IMR-90 (cell line): ENCODE data around the gene EHBP1. TPM values are rescaled to one million over a fixed set of nuclear protein-coding genes. Genes with fewer than 3 reads are reported as not detected.

Experiments used
- ATAC-seq: fragments of 200-7000 bp; cut with Tn5 transposase; 2 replicates; pipeline ENCODE4 v1.9.1; 2020; ENCODE audit warnings: low read depth, mild to moderate bottlenecking, moderate library complexity
- BruUV-seq: library from RNA; stranded (reverse); fragments of 400-500 nt; replicated peaks from 2 replicates; lab custom pipeline; 2021; lab: Mats Ljungman, UMichigan
- CTCF ChIA-PET: fragments of 300-600 bp; formaldehyde crosslinking; extraction: SDS; loops from one replicate; lab custom pipeline; 2021; ENCODE audit warnings: antibody characterized with exemption; lab: Yijun Ruan, JAX
- POLR2A ChIA-PET: fragments of 300-600 bp; sonication (Branson Sonifier 250); formaldehyde crosslinking; loops from one replicate; lab custom pipeline; 2022; ENCODE audit warnings: antibody characterized with exemption; ENCODE audit not compliant: unreplicated experiment; lab: Charles Lee
- DNase-seq: peaks from one replicate; pipeline ENCODE4 v3.0.0; 2013
- H2AFZ ChIP-seq: replicated peaks from 2 replicates; pipeline ENCODE3; 2013; ENCODE audit warnings: low read length, mild to moderate bottlenecking; ENCODE audit not compliant: poor library complexity
- H2AK5ac ChIP-seq: 2 replicates; pipeline ENCODE4 v1.6.1; 2013; ENCODE audit warnings: low read depth, low read length, inconsistent platforms
- H2AK9ac ChIP-seq: replicated peaks from 2 replicates; pipeline ENCODE3; 2013; ENCODE audit warnings: mild to moderate bottlenecking, low read depth, low read length, moderate library complexity; ENCODE audit not compliant: poor library complexity
- H2BK120ac ChIP-seq: 2 replicates; pipeline ENCODE4 v1.6.1; 2013; ENCODE audit warnings: low read depth, low read length, inconsistent platforms
- H2BK15ac ChIP-seq: 3 replicates; pipeline ENCODE4 v1.6.1; 2013; ENCODE audit warnings: low read depth, low read length, inconsistent platforms
- H2BK20ac ChIP-seq: 2 replicates; pipeline ENCODE4 v1.6.1; 2013; ENCODE audit warnings: low read depth, mild to moderate bottlenecking, inconsistent platforms, low read length, moderate library complexity
- H2BK5ac ChIP-seq: 2 replicates; pipeline ENCODE4 v1.6.1; 2013; ENCODE audit warnings: mild to moderate bottlenecking, low read depth, low read length, inconsistent platforms; ENCODE audit not compliant: poor library complexity, severe bottlenecking
- H3K14ac ChIP-seq: replicated peaks from 2 replicates; pipeline ENCODE4 v1.6.1; 2013; ENCODE audit warnings: low read depth, low read length, inconsistent platforms
- H3K18ac ChIP-seq: 2 replicates; pipeline ENCODE4 v1.6.1; 2013; ENCODE audit warnings: low read depth, low read length, control low read depth
- H3K23ac ChIP-seq: 2 replicates; pipeline ENCODE4 v1.6.1; 2013; ENCODE audit warnings: low read depth, low read length, inconsistent platforms
- H3K27ac ChIP-seq: 2 replicates; pipeline ENCODE4 v1.5.1; 2013; ENCODE audit warnings: mild to moderate bottlenecking, control low read depth, low read length; ENCODE audit not compliant: insufficient read depth
- H3K27me3 ChIP-seq: 2 replicates; pipeline ENCODE4 v1.6.1; 2013; ENCODE audit warnings: low read length; ENCODE audit not compliant: control insufficient read depth, insufficient read depth
- H3K36me3 ChIP-seq: 2 replicates; pipeline ENCODE4 v1.6.1; 2013; ENCODE audit warnings: low read length, mixed read lengths; ENCODE audit not compliant: control insufficient read depth, insufficient read depth
- H3K4ac ChIP-seq: 2 replicates; pipeline ENCODE4 v1.6.1; 2013; ENCODE audit warnings: low read depth, low read length, inconsistent platforms
- H3K4me1 ChIP-seq: 2 replicates; pipeline ENCODE4 v1.6.1; 2013; ENCODE audit warnings: low read length, mixed read lengths; ENCODE audit not compliant: control insufficient read depth, insufficient read depth
- H3K4me2 ChIP-seq: 2 replicates; pipeline ENCODE4 v1.6.1; 2013; ENCODE audit warnings: low read depth, mild to moderate bottlenecking, control low read depth, low read length, moderate library complexity
- H3K4me3 ChIP-seq: 2 replicates; pipeline ENCODE4 v1.5.1; 2013; ENCODE audit warnings: low read depth, mild to moderate bottlenecking, control low read depth, low read length, moderate library complexity; ENCODE audit not compliant: insufficient read depth
- H3K56ac ChIP-seq: 2 replicates; pipeline ENCODE4 v1.6.1; 2013; ENCODE audit warnings: low read length, inconsistent platforms; ENCODE audit not compliant: insufficient read depth; ENCODE audit errors: extremely low read depth
- H3K79me1 ChIP-seq, 2 experiments: 2 replicates each; pipeline ENCODE4 v1.6.1; 2013; ENCODE audit warnings: low read length in 2 of 2, inconsistent platforms in 1 of 2, low read depth in 1 of 2
- H3K9ac ChIP-seq: 2 replicates; pipeline ENCODE4 v1.6.1; 2013; ENCODE audit warnings: low read depth, low read length, control low read depth
- H3K9me1 ChIP-seq: 2 replicates; pipeline ENCODE4 v1.6.1; 2013; ENCODE audit warnings: low read length, inconsistent platforms; ENCODE audit not compliant: insufficient read depth
- H3K9me3 ChIP-seq: 2 replicates; pipeline ENCODE4 v1.6.1; 2013; ENCODE audit warnings: low read length; ENCODE audit not compliant: control insufficient read depth, insufficient read depth
- H4K20me1 ChIP-seq: 2 replicates; pipeline ENCODE4 v1.6.1; 2013; ENCODE audit warnings: low read length, inconsistent platforms; ENCODE audit not compliant: insufficient read depth
- H4K5ac ChIP-seq: 2 replicates; pipeline ENCODE4 v1.6.1; 2013; ENCODE audit warnings: mild to moderate bottlenecking, low read depth, low read length, control low read depth
- H4K8ac ChIP-seq, 2 experiments: 2 replicates each; pipeline ENCODE4 v1.6.1; 2013; ENCODE audit warnings: low read depth in 2 of 2, low read length in 2 of 2, control low read depth in 1 of 2, inconsistent platforms in 1 of 2
- H4K91ac ChIP-seq: 2 replicates; pipeline ENCODE4 v1.6.1; 2013; ENCODE audit warnings: low read depth, low read length, inconsistent platforms; ENCODE audit not compliant: insufficient read depth
- ELK1 ChIP-seq: fragments of 150-350 bp; IDR thresholded peaks from 2 replicates; pipeline ENCODE4 v1.6.1; 2016; ENCODE audit warnings: low read depth, mild to moderate bottlenecking, low read length, moderate library complexity, borderline replicate concordance
- MAFK ChIP-seq: IDR thresholded peaks from 2 replicates; pipeline ENCODE4 v1.6.1; 2012; ENCODE audit warnings: low read depth, low read length, improper control_type of control experiment
- POLR2A ChIP-seq: IDR thresholded peaks from 2 replicates; pipeline ENCODE4 v1.6.1; 2012; ENCODE audit warnings: mild to moderate bottlenecking, low read depth, low read length
- RAD21 ChIP-seq: IDR thresholded peaks from 2 replicates; pipeline ENCODE4 v1.6.1; 2012; ENCODE audit warnings: low read length, improper control_type of control experiment
- WGBS, 2 experiments: methylation state at CpG; one replicate each; pipeline versions ENCODE4 v1.1.5 to v1.1.7; 2013; ENCODE audit warnings: missing lambda C conversion rate in 2 of 2; ENCODE audit not compliant: insufficient read length in 1 of 2; ENCODE audit errors: extremely low coverage in 2 of 2; 5-methylcytosine and 5-hydroxymethylcytosine counted together
- dilution Hi-C: fragments of 300-500 bp; cut with HindIII; formaldehyde crosslinking; loops from one replicate; pipeline ENCODE4 v1.14.3; 2018; ENCODE audit warnings: low sequenced_read_pairs; ENCODE audit not compliant: unreplicated experiment
- in situ Hi-C: fragments of 300-500 bp; cut with MboI; formaldehyde crosslinking; loops from 3 replicates; pipeline ENCODE4 v1.14.3; 2019; ENCODE audit warnings: low sequenced_read_pairs, inconsistent platforms, mixed read lengths
- intact Hi-C: fragments of 100-400 bp; cut with micrococcal nuclease; formaldehyde crosslinking; loops from 2 replicates; pipeline ENCODE4 v1.10.0; 2022
- polyA plus RNA-seq, 3 experiments: library from polyadenylated mRNA; depleted of rRNA; stranded (reverse); fragments of >200 nt; gene quantifications; 2 replicates each; pipeline ENCODE4 v1.2.3, GENCODE V29; 2012; ENCODE audit warnings: low replicate concordance in 1 of 3
- total RNA-seq: library from RNA; depleted of rRNA; stranded (reverse); fragments of >200 nt; gene quantifications from 2 replicates; pipeline ENCODE4 v1.2.3, GENCODE V29; 2012

EHBP1 gene
- total and polyA plus RNA-seq, 2 of the 4 experiments (the other 2 are of a cell fraction): 28.3 to 44.4 TPM

DNA sequence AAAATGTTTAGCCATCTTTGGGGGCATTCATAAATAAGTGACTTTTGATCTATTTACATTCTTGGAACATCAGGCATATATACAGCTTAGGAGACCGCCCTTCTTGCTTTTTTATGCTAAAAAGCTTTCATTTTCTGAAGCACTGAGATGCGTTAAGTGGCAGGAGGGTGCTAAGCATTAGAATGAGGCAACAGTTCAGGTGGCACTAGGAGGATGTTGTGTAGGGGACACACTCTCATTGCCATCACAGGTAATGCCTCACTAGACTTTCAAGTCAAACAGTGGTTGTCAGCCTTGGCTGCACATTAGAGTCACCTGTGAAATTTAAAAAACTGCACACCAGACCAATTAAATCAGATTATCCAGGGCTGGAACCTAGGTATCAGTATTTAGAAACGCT is 39.1 kb downstream of the EHBP1 start:
- WGBS, 2 experiments: no CpG with 5 or more reads among the region's 3 CpGs

More for the DNA sequence above, 39.1 kb downstream of the EHBP1 start:
- Histone ChIP-seq H2AFZ (no peak overlapping the region), H4K8ac (no peak overlapping the region), H2BK15ac (no peak overlapping the region), H3K27ac (no peak overlapping the region), H3K36me3 (no peaks in the 10 kb centered on the region), H3K56ac (no peak overlapping the region), H4K91ac (no peak overlapping the region), H3K18ac (no peak overlapping the region), H2BK5ac (no peak overlapping the region), H3K4me2 (no peak overlapping the region), H3K9me3 (no peaks in the 10 kb centered on the region), H2BK20ac (no peak overlapping the region), H2AK9ac (no peak overlapping the region), H2AK5ac (no peak overlapping the region), H3K14ac (no peak overlapping the region), H3K9me1 (no peaks in the 10 kb centered on the region), H3K79me1 (peaks cover 33 to 44% of the 10 kb centered on the region in 2 experiments), H3K27me3 (no peaks in the 10 kb centered on the region), H4K20me1 (peaks cover 24% of the 10 kb centered on the region; the same call in 1 of the 2 replicates), H3K4me1 (no peaks in the 10 kb centered on the region; the same call in none of the 2 replicates), H4K5ac (no peak overlapping the region), H3K4me3 (no peak overlapping the region), H3K23ac (no peak overlapping the region), H2BK120ac (no peak overlapping the region), H3K4ac (no peak overlapping the region), H3K9ac (no peak overlapping the region)
- no peak for DNase-seq
- intact Hi-C loops: no loop called here
- ChIA-PET CTCF (no interaction called here), POLR2A (no interaction called here)
- no TSS peak for BruUV-seq
- in situ Hi-C loops: no loop called here
- dilution Hi-C loops: no loop called here
- no peak for ATAC-seq
- TF ChIP-seq POLR2A (no peak), MAFK (no peak), RAD21 (no peak), ELK1 (no peak)
